ENCODE data around the gene LRCH4. TPM values are rescaled to one million over a fixed set of nuclear protein-coding genes. Genes with fewer than 3 reads are reported as not detected.

The LRCH4 gene
- total RNA-seq, 5 donors from 2014 or later (not counting 1 experiment from before 2014, with no cell fraction given), result 328 to 377 (median 362) TPM

DNA sequence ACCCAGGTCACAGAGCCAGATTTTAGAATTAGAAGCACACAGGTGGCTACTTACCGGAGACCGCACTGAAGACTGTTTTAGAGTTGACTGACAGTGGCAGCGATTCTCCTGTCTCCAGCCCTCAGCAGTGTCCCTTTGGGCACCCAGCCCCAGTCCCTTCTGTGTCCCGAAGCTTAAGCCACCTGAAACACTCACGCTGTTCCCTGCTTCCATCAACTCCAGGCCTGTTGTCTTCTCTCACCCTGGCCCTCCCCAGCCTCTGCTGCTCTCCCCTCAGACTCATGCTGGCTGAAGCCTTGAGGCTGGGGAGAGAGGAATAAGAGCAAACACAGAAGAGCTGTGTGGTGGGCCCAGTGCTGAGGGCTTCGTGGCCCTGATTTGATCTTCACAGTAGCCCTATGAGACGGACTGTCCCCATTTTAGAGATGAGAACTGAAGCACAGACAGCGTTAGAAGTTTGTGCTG lies 22.8 kb downstream of the LRCH4 start:
- CTCF ChIA-PET, result interaction anchor here (0.6 to 1.7 kb wide), 10 partner anchors 8 to 94 kb away, joined by 3 to 7 read pairs (median 4); partner anchors contain the start of genes AGFG2 (in 2 of the 2) and FBXO24 (in 1 of the 2)
- Histone ChIP-seq H3K36me3 (ENCODE audit: control insufficient read depth in 2 of 2, extremely low read depth in 1 of 2, insufficient read depth in 1 of 2, low read length in 1 of 2) (peaks cover 13 to 38% of the 10 kb centered on the region in 2 donors), H3K27ac (ENCODE audit: low read length) (no peak overlapping the region), H3K4me1 (ENCODE audit: control insufficient read depth in 1 of 2, extremely low read depth in 1 of 2, insufficient read depth in 2 of 2, low read length in 2 of 2) (peaks cover 0 to 28% of the 10 kb centered on the region in 2 experiments), H3K4me3 (ENCODE audit: control insufficient read depth in 1 of 2, extremely low read depth in 1 of 2, low read length in 1 of 2) (no peak overlapping the region), H3K9me3 (no peaks in the 10 kb centered on the region), H3K27me3 (replicated peaks in 1 of 2; ENCODE audit: control insufficient read depth in 2 of 2, extremely low read depth in 1 of 2, insufficient read depth in 2 of 2, low read length in 1 of 2) (no peaks in the 10 kb centered on the region)
- Mint-ChIP-seq H3K27ac (no peak overlapping the region), H3K9me3 (no peaks in the 10 kb centered on the region), H3K4me1 (peaks cover 21 to 25% (median 22%) of the 10 kb centered on the region in 3 donors), H3K4me3 (no peak overlapping the region), H3K27me3 (no peaks in the 10 kb centered on the region), H3K36me3 (peaks cover 10% of the 10 kb centered on the region)
- POLR2A ChIA-PET, result no interaction called here
- ATAC-seq (replicated peaks in 1 of 4), result no peak
- DNase-seq, result no peak
- WGBS (ENCODE audit: insufficient coverage), result 98% methylated on average over 6 of the region's 8 CpGs

DNA sequence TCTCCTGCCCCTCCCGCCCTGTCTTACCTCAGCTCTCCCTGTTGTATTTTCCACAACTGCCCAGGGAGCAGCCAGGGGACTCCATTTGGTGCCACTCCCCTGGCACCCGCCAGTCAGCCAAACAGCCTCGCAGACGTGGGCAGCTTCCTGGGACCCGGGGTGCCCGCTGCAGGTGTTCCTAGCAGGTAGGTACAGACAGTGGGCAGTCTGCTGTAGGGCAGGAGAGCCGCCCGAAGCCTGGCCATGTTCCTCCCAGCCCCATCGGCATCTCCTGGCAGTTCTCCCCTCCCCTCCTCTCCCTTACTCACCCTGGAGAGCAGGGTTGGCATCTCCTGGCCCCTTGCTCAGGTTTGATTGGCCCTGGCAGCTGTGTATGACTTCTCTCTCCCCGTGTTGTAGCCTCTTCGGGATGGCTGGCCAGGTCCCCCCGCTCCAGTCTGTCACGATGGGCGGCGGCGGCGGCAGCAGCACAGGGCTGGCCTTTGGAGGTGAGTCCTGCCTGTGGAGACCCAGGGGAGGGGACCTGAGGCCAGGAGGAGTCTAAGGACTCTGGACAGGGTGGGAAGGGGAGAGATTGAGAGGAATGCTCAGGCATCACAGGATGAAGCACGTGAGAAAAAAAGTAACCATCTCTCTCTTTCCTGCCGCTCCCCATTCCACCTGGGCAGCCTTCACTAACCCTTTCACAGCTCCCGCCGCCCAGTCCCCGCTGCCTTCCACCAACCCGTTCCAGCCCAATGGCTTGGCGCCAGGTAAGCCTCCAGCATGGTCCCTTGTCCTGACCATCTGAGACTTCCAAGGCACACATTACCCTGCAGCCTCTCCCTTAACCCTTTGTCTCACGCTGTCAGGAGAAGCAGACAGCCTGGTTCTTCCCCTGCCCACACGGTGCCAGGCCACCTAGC lies 23.5 kb downstream of the LRCH4 start:
- no peaks in the 10 kb centered on the region for H3K9me3 ChIP-seq
- H3K4me1 ChIP-seq (ENCODE audit: control insufficient read depth in 1 of 2, extremely low read depth in 1 of 2, insufficient read depth in 2 of 2, low read length in 2 of 2), result peaks cover 0 to 21% of the 10 kb centered on the region in 2 experiments
- Mint-ChIP-seq H3K36me3 (peaks cover 10% of the 10 kb centered on the region), H3K27ac (no peak overlapping the region), H3K4me3 (no peak overlapping the region), H3K4me1 (peaks cover 15 to 25% (median 16%) of the 10 kb centered on the region in 3 donors), H3K9me3 (no peaks in the 10 kb centered on the region), H3K27me3 (no peaks in the 10 kb centered on the region)
- POLR2A ChIA-PET, result no interaction called here
- ATAC-seq (replicated peaks in 1 of 4) (no peak), DNase-seq (no peak)
- H3K27ac ChIP-seq (ENCODE audit: low read length), result no peak overlapping the region
- CTCF ChIA-PET, result interaction anchor here (0.5 to 1.4 kb wide), 3 partner anchors 24 to 125 kb away, joined by 3 to 6 read pairs (median 3); partner anchors contain the start of gene FBXO24 (in 1 of the 2)
- H3K27me3 ChIP-seq (replicated peaks in 1 of 2; ENCODE audit: control insufficient read depth in 2 of 2, extremely low read depth in 1 of 2, insufficient read depth in 2 of 2, low read length in 1 of 2), result no peaks in the 10 kb centered on the region
- 97% methylated on average over 20 of the region's 26 CpGs for WGBS (ENCODE audit: insufficient coverage)
- no peak overlapping the region for H3K4me3 ChIP-seq (ENCODE audit: control insufficient read depth in 1 of 2, extremely low read depth in 1 of 2, low read length in 1 of 2)
- peaks cover 13 to 38% of the 10 kb centered on the region in 2 donors for H3K36me3 ChIP-seq (ENCODE audit: control insufficient read depth in 2 of 2, extremely low read depth in 1 of 2, insufficient read depth in 1 of 2, low read length in 1 of 2)

DNA sequence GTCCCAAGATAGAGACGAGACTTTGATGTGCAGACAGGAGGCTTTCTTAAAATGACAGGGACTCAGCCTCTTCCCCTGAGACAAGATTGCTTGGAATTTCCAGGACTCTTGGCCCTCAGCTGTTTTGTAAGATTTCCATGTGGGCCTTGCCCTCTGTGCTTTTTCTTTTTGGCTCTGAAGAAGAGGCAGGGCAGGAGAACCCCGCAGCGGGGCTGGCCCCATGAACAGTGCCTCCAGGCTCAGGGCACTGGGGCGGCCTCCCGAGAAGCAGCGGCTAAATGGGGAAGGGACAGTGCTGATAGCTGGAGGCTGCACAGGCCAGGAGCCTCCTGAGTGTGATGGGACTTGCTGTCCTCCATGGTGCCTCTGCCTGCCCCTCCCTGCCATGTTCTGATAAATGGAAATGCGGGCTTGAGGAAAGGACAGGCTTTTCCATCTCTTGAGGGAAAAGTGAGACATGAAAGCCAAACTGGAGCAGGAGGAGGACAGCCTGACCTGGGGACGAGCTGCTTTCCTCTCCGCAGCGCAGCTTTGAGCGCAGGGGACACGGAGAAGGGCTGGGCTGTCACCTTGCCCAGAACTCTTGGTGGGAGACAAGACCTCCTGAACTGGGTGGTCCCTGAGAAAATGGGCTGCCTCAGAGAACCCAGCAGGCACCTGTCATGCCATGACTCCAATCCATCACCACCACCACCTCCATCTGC lies 24.3 kb downstream of the LRCH4 start:
- Mint-ChIP-seq H3K9me3 (no peaks in the 10 kb centered on the region), H3K4me3 (no peak overlapping the region), H3K4me1 (peaks cover 15 to 25% (median 16%) of the 10 kb centered on the region in 3 donors), H3K36me3 (peaks cover 16% of the 10 kb centered on the region), H3K27ac (no peak overlapping the region), H3K27me3 (no peaks in the 10 kb centered on the region)
- Histone ChIP-seq H3K4me1 (ENCODE audit: control insufficient read depth in 1 of 2, extremely low read depth in 1 of 2, insufficient read depth in 2 of 2, low read length in 2 of 2) (peaks cover 0 to 18% of the 10 kb centered on the region in 2 experiments), H3K27me3 (replicated peaks in 1 of 2; ENCODE audit: control insufficient read depth in 2 of 2, extremely low read depth in 1 of 2, insufficient read depth in 2 of 2, low read length in 1 of 2) (no peaks in the 10 kb centered on the region), H3K9me3 (no peaks in the 10 kb centered on the region), H3K27ac (ENCODE audit: low read length) (no peak overlapping the region), H3K36me3 (ENCODE audit: control insufficient read depth in 2 of 2, extremely low read depth in 1 of 2, insufficient read depth in 1 of 2, low read length in 1 of 2) (peaks cover 17 to 39% of the 10 kb centered on the region in 2 donors), H3K4me3 (ENCODE audit: control insufficient read depth in 1 of 2, extremely low read depth in 1 of 2, low read length in 1 of 2) (no peak overlapping the region)
- DNase-seq (no peak), ATAC-seq (replicated peaks in 1 of 4) (no peak)
- ChIA-PET POLR2A (no interaction called here), CTCF (interaction anchor here in 1 of 2 donors (0.5 to 0.7 kb wide), 3 partner anchors 17 to 126 kb away, joined by 3 to 10 read pairs (median 6); no protein-coding TSS in a partner anchor)
- 100% methylated on average over 12 of the region's 12 CpGs for WGBS (ENCODE audit: insufficient coverage)

DNA sequence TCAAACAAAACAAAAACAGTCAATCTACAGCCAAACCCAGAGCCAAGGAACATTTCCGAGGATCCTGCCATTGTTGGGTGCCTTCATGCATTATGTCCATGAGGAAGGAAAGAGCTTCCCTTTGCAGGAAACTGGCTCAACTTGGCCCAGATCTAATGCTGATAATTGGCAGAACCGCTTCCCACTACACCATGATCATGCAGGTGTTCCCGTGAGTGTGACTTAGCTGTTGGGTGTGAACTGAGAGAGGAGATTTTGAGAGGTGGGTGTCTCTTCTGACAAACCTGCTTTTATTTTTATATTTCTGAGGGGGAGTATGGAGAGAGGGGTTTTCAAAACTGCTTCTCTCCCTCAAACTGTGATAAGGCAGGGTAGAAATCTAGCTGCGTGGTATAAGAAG lies 26.8 kb downstream of the LRCH4 start:
- Histone ChIP-seq H3K27me3 (replicated peaks in 1 of 2; ENCODE audit: control insufficient read depth in 2 of 2, extremely low read depth in 1 of 2, insufficient read depth in 2 of 2, low read length in 1 of 2) (no peaks in the 10 kb centered on the region), H3K4me3 (ENCODE audit: control insufficient read depth in 1 of 2, extremely low read depth in 1 of 2, low read length in 1 of 2) (no peak overlapping the region), H3K4me1 (ENCODE audit: control insufficient read depth in 1 of 2, extremely low read depth in 1 of 2, insufficient read depth in 2 of 2, low read length in 2 of 2) (peaks cover 0 to 16% of the 10 kb centered on the region in 2 experiments), H3K36me3 (ENCODE audit: control insufficient read depth in 2 of 2, extremely low read depth in 1 of 2, insufficient read depth in 1 of 2, low read length in 1 of 2) (peaks cover 30 to 52% of the 10 kb centered on the region in 2 donors), H3K27ac (ENCODE audit: low read length) (no peak overlapping the region), H3K9me3 (no peaks in the 10 kb centered on the region)
- H3K27me3 Mint-ChIP-seq, result no peaks in the 10 kb centered on the region
- WGBS (ENCODE audit: insufficient coverage), result no CpG with 5 or more reads among the region's 4 CpGs
- peak overlapping the region; percentile 57 to 67 for H3K27ac Mint-ChIP-seq
- ATAC-seq (replicated peaks in 1 of 4), result no peak
- H3K36me3 Mint-ChIP-seq, result peaks cover 28% of the 10 kb centered on the region
- POLR2A ChIA-PET, result interaction anchor here (0.6 to 1.0 kb wide), 3 partner anchors 48 to 1438 kb away, joined by 3 read pairs; no protein-coding TSS in a partner anchor
- CTCF ChIA-PET, result interaction anchor here (0.6 to 2.4 kb wide), 20 partner anchors 10 to 584 kb away, joined by 3 to 17 read pairs (median 5); partner anchors contain the start of gene AGFG2 (in 1 of the 2)
- H3K9me3 Mint-ChIP-seq, result no peaks in the 10 kb centered on the region
- H3K4me3 Mint-ChIP-seq, result no peak overlapping the region
- peaks cover 14 to 17% (median 15%) of the 10 kb centered on the region in 3 donors for H3K4me1 Mint-ChIP-seq
- DNase-seq, result no peak

DNA sequence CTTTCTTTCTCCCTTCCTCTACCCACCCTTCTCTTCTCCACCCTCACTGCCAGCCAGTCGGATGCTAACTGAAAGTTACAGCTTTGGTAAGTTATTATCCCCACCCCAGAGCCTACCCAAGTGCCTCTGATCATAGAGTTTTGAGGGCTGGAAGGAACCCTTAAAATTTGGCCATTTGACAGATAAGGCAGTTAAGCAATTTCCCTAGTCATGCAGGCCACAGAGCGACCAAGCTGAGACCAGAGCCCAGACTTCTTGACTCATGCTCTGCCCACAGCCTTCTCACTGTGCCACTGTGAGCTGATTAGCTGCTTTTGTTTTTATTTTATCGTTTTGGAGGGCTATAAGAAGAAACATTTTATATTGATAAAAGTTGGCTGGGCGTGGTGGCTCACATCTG lies 29.4 kb downstream of the LRCH4 start:
- Mint-ChIP-seq H3K9me3 (no peaks in the 10 kb centered on the region), H3K36me3 (peaks cover 32% of the 10 kb centered on the region), H3K4me1 (peaks cover 9 to 16% (median 11%) of the 10 kb centered on the region in 3 donors), H3K27me3 (no peaks in the 10 kb centered on the region), H3K4me3 (no peak overlapping the region), H3K27ac (peak overlapping the region; percentile 59 to 69)
- Histone ChIP-seq H3K4me1 (ENCODE audit: control insufficient read depth in 1 of 2, extremely low read depth in 1 of 2, insufficient read depth in 2 of 2, low read length in 2 of 2) (peaks cover 0 to 10% of the 10 kb centered on the region in 2 experiments), H3K4me3 (ENCODE audit: control insufficient read depth in 1 of 2, extremely low read depth in 1 of 2, low read length in 1 of 2) (no peak overlapping the region), H3K27me3 (replicated peaks in 1 of 2; ENCODE audit: control insufficient read depth in 2 of 2, extremely low read depth in 1 of 2, insufficient read depth in 2 of 2, low read length in 1 of 2) (no peaks in the 10 kb centered on the region), H3K27ac (ENCODE audit: low read length) (no peak overlapping the region), H3K36me3 (ENCODE audit: control insufficient read depth in 2 of 2, extremely low read depth in 1 of 2, insufficient read depth in 1 of 2, low read length in 1 of 2) (peaks cover 24 to 59% of the 10 kb centered on the region in 2 donors), H3K9me3 (no peaks in the 10 kb centered on the region)
- 100% methylated on average over 1 of the region's 4 CpGs for WGBS (ENCODE audit: insufficient coverage)
- no peak for DNase-seq
- CTCF ChIA-PET, result interaction anchor here in 1 of 2 donors (0.5 kb wide), 1 partner anchor 174 kb away, joined by 4 read pairs; no protein-coding TSS in a partner anchor
- POLR2A ChIA-PET, result no interaction called here
- no peak for ATAC-seq (replicated peaks in 1 of 4)

DNA sequence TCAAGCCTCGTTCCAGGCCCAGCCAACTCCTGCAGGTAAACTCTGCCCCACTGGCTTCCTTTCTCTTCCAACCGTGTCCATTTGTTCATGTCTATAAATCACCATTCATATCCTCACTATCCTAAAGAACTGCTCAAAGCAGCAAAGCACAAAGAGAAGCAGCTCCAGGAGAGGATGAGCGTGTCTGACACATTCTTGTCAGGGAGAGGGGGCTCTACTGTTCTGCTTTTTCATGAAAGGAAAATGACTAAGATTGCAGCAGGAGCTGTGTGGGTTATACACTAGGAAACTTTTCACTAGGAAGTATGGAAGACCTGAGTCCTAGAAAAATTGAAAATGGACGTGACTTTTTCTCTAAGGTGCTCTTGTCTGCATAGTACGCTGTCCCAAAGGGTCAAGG lies 30.2 kb downstream of the LRCH4 start:
- Mint-ChIP-seq H3K9me3 (no peaks in the 10 kb centered on the region), H3K4me3 (no peak overlapping the region), H3K27me3 (no peaks in the 10 kb centered on the region), H3K36me3 (peaks cover 32% of the 10 kb centered on the region), H3K27ac (peak overlapping the region; percentile 7 to 29), H3K4me1 (peaks cover 9 to 18% (median 14%) of the 10 kb centered on the region in 3 donors)
- Histone ChIP-seq H3K4me3 (ENCODE audit: control insufficient read depth in 1 of 2, extremely low read depth in 1 of 2, low read length in 1 of 2) (no peak overlapping the region), H3K4me1 (ENCODE audit: control insufficient read depth in 1 of 2, extremely low read depth in 1 of 2, insufficient read depth in 2 of 2, low read length in 2 of 2) (peaks cover 0 to 16% of the 10 kb centered on the region in 2 experiments), H3K9me3 (no peaks in the 10 kb centered on the region), H3K27me3 (replicated peaks in 1 of 2; ENCODE audit: control insufficient read depth in 2 of 2, extremely low read depth in 1 of 2, insufficient read depth in 2 of 2, low read length in 1 of 2) (no peaks in the 10 kb centered on the region), H3K36me3 (ENCODE audit: control insufficient read depth in 2 of 2, extremely low read depth in 1 of 2, insufficient read depth in 1 of 2, low read length in 1 of 2) (peaks cover 27 to 63% of the 10 kb centered on the region in 2 donors), H3K27ac (ENCODE audit: low read length) (no peak overlapping the region)
- ChIA-PET POLR2A (interaction anchor here (0.5 to 0.6 kb wide), 2 partner anchors 58 to 660 kb away, joined by 3 to 5 read pairs; no protein-coding TSS in a partner anchor), CTCF (interaction anchor here in 1 of 2 donors (0.7 kb wide), 1 partner anchor 20 kb away, joined by 5 read pairs; no protein-coding TSS in a partner anchor)
- ATAC-seq (replicated peaks in 1 of 4) (no peak), DNase-seq (no peak)
- 82% methylated on average over 3 of the region's 5 CpGs for WGBS (ENCODE audit: insufficient coverage)

Data from T-cell (primary cell).